GM12864 (cell line): Measurements from ENCODE around the gene CENPP.

Source experiments
- DNase-seq: peaks from one replicate; pipeline ENCODE4 v3.0.0-alpha.2; 2011; ENCODE audit warnings: low read depth
- H3K4me3 ChIP-seq: 2 replicates; pipeline ENCODE4 v1.5.1; 2011; ENCODE audit warnings: mild to moderate bottlenecking, low read depth, low read length, control low read depth
- CTCF ChIP-seq: IDR thresholded peaks from 2 replicates; pipeline ENCODE4 v1.5.1; 2011; ENCODE audit warnings: low read depth, mild to moderate bottlenecking, moderate library complexity, low read length, control low read depth, inconsistent platforms; ENCODE audit errors: missing control alignments

Gene CENPP

GRCh38 chr9:92325269-92325990 lies at the start of gene CENPP, which contains the start of gene NOL8:
Gene CENPP (plus strand): TSS chr9:92325953.
Gene NOL8 (minus strand): TSS chr9:92325350. CDS start chr9:92324161, 1,189 bp downstream.
- no peak for TF ChIP-seq CTCF
- H3K4me3 ChIP-seq, result peak within 1 kb of the TSS; percentile 87
- DNase-seq, result peak; percentile 68

- no peak for DNase-seq
- no peak overlapping the region for H3K4me3 ChIP-seq
- no peak for TF ChIP-seq CTCF
Observed at GRCh38 chr9:92276331-92277032, 49.3 kb upstream of the CENPP start.

GRCh38 chr9:92278110-92278509 lies 47.6 kb upstream of the CENPP start:
- TF ChIP-seq CTCF, result no peak
- DNase-seq, result no peak
- H3K4me3 ChIP-seq, result no peak overlapping the region

GRCh38 chr9:92279302-92279701 lies 46.5 kb upstream of the CENPP start:
- TF ChIP-seq CTCF, result no peak
- H3K4me3 ChIP-seq, result no peak overlapping the region
- no peak for DNase-seq

GRCh38 chr9:92289708-92290390 lies 35.9 kb upstream of the CENPP start:
- DNase-seq, result no peak
- TF ChIP-seq CTCF, result no peak
- no peak overlapping the region for H3K4me3 ChIP-seq

- no peak for TF ChIP-seq CTCF
- no peak overlapping the region for H3K4me3 ChIP-seq
Observed at GRCh38 chr9:92290785-92291429, 34.8 kb upstream of the CENPP start.

More at GRCh38 chr9:92290785-92291429, 34.8 kb upstream of the CENPP start:
- no peak for DNase-seq
